MM.1S (cell line): ENCODE results near the gene SUOX.

ENCODE experiments used
- DNase-seq: peaks from one replicate; pipeline ENCODE4 v3.0.0-alpha.2; 2015
- H2AFZ ChIP-seq: fragments of 300-600 bp; sonication (generic); 2 replicates; pipeline ENCODE4 v1.6.0; 2016; ENCODE audit warnings: antibody characterized with exemption, low read length
- H3F3A ChIP-seq: fragments of 300-600 bp; sonication (generic); 2 replicates; pipeline ENCODE4 v1.6.1; 2016; ENCODE audit warnings: mild to moderate bottlenecking, antibody characterized with exemption, low read length, moderate library complexity, mixed read lengths; ENCODE audit not compliant: insufficient read depth
- H3K27ac ChIP-seq: fragments of 300-600 bp; sonication (generic); 2 replicates; pipeline ENCODE4 v1.5.1; 2016; ENCODE audit warnings: mild to moderate bottlenecking, low read length
- H3K27me3 ChIP-seq: fragments of 300-600 bp; sonication (generic); replicated peaks from 2 replicates; pipeline ENCODE4 v1.6.0; 2016; ENCODE audit warnings: low read length; ENCODE audit not compliant: insufficient read depth
- H3K36me3 ChIP-seq: fragments of 300-600 bp; sonication (generic); replicated peaks from 2 replicates; pipeline ENCODE4 v1.6.1; 2016; ENCODE audit warnings: mild to moderate bottlenecking, low read length, mixed read lengths; ENCODE audit not compliant: insufficient read depth
- H3K4me1 ChIP-seq: fragments of 300-600 bp; sonication (generic); 2 replicates; pipeline ENCODE4 v1.6.1; 2016; ENCODE audit warnings: low read length, mixed read lengths
- H3K4me2 ChIP-seq: fragments of 300-600 bp; sonication (generic); 2 replicates; pipeline ENCODE4 v1.6.0; 2016; ENCODE audit warnings: low read depth, low read length
- H3K4me3 ChIP-seq: fragments of 300-600 bp; sonication (generic); 2 replicates; pipeline ENCODE4 v1.5.1; 2016; ENCODE audit warnings: low read length, mixed read lengths
- H3K79me2 ChIP-seq: fragments of 300-600 bp; sonication (generic); 2 replicates; pipeline ENCODE4 v1.6.1; 2016; ENCODE audit warnings: mixed run types, low read length, mixed read lengths
- H3K9ac ChIP-seq: fragments of 300-600 bp; sonication (generic); 2 replicates; pipeline ENCODE4 v1.6.1; 2016; ENCODE audit warnings: low read length, mixed read lengths
- H3K9me2 ChIP-seq: fragments of 300-600 bp; sonication (generic); replicated peaks from 2 replicates; pipeline ENCODE4 v1.6.1; 2016; ENCODE audit warnings: mild to moderate bottlenecking, low read length, mixed read lengths; ENCODE audit not compliant: insufficient read depth
- H3K9me3 ChIP-seq: fragments of 300-600 bp; sonication (generic); replicated peaks from 2 replicates; pipeline ENCODE4 v1.6.1; 2016; ENCODE audit warnings: mild to moderate bottlenecking, low read length, mixed read lengths; ENCODE audit not compliant: insufficient read depth
- H4K20me1 ChIP-seq: fragments of 300-600 bp; sonication (generic); 2 replicates; pipeline ENCODE4 v1.6.1; 2016; ENCODE audit warnings: mild to moderate bottlenecking, low read length, moderate library complexity, mixed read lengths; ENCODE audit not compliant: insufficient read depth
- EZH2 ChIP-seq: fragments of 300-600 bp; sonication (generic); optimal IDR thresholded peaks from 2 replicates; pipeline ENCODE3; 2017; ENCODE audit warnings: low read depth, mild to moderate bottlenecking, antibody characterized with exemption, low read length, mixed read lengths
- EZH2phosphoT487 ChIP-seq: fragments of 300-600 bp; sonication (generic); IDR thresholded peaks from 2 replicates; pipeline ENCODE4 v1.6.1; 2018; ENCODE audit warnings: antibody characterized with exemption, low read length
- TF ChIP-seq, protein P1 (sequence below): fragments of 300-600 bp; sonication (generic); IDR thresholded peaks from 2 replicates; pipeline ENCODE4 v1.5.1; 2016; ENCODE audit warnings: antibody characterized with exemption, low read length, mixed read lengths

The SUOX gene

DNA sequence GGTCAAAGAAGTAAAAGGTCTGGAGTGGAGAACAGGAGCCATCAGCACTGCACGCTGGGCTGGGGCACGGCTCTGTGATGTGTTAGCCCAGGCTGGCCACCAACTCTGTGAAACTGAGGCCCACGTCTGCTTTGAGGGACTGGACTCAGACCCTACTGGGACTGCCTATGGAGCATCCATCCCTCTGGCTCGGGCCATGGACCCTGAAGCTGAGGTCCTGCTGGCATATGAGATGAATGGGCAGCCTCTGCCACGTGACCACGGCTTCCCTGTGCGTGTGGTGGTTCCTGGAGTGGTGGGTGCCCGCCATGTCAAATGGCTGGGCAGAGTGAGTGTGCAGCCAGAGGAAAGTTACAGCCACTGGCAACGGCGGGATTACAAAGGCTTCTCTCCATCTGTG is 7.1 kb downstream of the SUOX start:
- H3K4me1 ChIP-seq: no peaks in the 10 kb centered on the region
- DNase-seq: no peak
- no peaks in the 10 kb centered on the region for H3K79me2 ChIP-seq
- H3K4me3 ChIP-seq: no peak overlapping the region
- no peaks in the 10 kb centered on the region for H3F3A ChIP-seq
- H3K9me2 ChIP-seq: no peaks in the 10 kb centered on the region
- no peak overlapping the region for H2AFZ ChIP-seq
- H3K27ac ChIP-seq: no peak overlapping the region
- H4K20me1 ChIP-seq: no peaks in the 10 kb centered on the region
- H3K36me3 ChIP-seq: no peaks in the 10 kb centered on the region
- H3K9ac ChIP-seq: no peak overlapping the region
- TF ChIP-seq, protein P1, sequence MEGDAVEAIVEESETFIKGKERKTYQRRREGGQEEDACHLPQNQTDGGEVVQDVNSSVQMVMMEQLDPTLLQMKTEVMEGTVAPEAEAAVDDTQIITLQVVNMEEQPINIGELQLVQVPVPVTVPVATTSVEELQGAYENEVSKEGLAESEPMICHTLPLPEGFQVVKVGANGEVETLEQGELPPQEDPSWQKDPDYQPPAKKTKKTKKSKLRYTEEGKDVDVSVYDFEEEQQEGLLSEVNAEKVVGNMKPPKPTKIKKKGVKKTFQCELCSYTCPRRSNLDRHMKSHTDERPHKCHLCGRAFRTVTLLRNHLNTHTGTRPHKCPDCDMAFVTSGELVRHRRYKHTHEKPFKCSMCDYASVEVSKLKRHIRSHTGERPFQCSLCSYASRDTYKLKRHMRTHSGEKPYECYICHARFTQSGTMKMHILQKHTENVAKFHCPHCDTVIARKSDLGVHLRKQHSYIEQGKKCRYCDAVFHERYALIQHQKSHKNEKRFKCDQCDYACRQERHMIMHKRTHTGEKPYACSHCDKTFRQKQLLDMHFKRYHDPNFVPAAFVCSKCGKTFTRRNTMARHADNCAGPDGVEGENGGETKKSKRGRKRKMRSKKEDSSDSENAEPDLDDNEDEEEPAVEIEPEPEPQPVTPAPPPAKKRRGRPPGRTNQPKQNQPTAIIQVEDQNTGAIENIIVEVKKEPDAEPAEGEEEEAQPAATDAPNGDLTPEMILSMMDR: no peak
- no peak for TF ChIP-seq EZH2phosphoT487
- TF ChIP-seq EZH2: no peak
- no peaks in the 10 kb centered on the region for H3K9me3 ChIP-seq
- H3K27me3 ChIP-seq: no peaks in the 10 kb centered on the region
- H3K4me2 ChIP-seq: no peak overlapping the region

- Histone ChIP-seq H3K9ac (peak overlapping the region; percentile 49), H3K4me3 (peak overlapping the region; percentile 68), H3K9me3 (no peaks in the 10 kb centered on the region), H3K9me2 (no peaks in the 10 kb centered on the region), H2AFZ (peak overlapping the region; percentile 96), H3K27me3 (no peaks in the 10 kb centered on the region), H3K36me3 (no peaks in the 10 kb centered on the region), H3K79me2 (no peaks in the 10 kb centered on the region), H3K4me1 (peaks cover 5% of the 10 kb centered on the region; the same call in 1 of the 2 replicates), H3F3A (no peaks in the 10 kb centered on the region), H3K27ac (no peak overlapping the region), H4K20me1 (no peaks in the 10 kb centered on the region), H3K4me2 (peak overlapping the region; percentile 77)
- TF ChIP-seq, protein P1: no peak
- TF ChIP-seq EZH2: no peak
- no peak for TF ChIP-seq EZH2phosphoT487
- DNase-seq: peak; percentile 53
These were observed 10.8 kb downstream of the SUOX start for GRCh38 chr12:56007564-56008559.

- Histone ChIP-seq H3K36me3 (no peaks in the 10 kb centered on the region), H3K9me3 (no peaks in the 10 kb centered on the region), H3F3A (no peaks in the 10 kb centered on the region), H3K9ac (no peak overlapping the region), H3K9me2 (no peaks in the 10 kb centered on the region), H3K4me2 (no peak overlapping the region), H3K27ac (no peak overlapping the region), H3K79me2 (no peaks in the 10 kb centered on the region), H2AFZ (no peak overlapping the region), H3K4me1 (peaks cover 5% of the 10 kb centered on the region; the same call in 1 of the 2 replicates), H3K4me3 (no peak overlapping the region), H3K27me3 (no peaks in the 10 kb centered on the region), H4K20me1 (no peaks in the 10 kb centered on the region)
- DNase-seq: no peak
- TF ChIP-seq EZH2phosphoT487 (no peak), EZH2 (no peak)
- TF ChIP-seq, protein P1: no peak
These were observed 13.1 kb downstream of the SUOX start for GRCh38 chr12:56010111-56010570.
